T follicular helper cell (primary cell): Measurements from ENCODE around the gene LGR4.

ENCODE experiments used
- DNase-seq: peaks from one replicate; pipeline ENCODE4 v3.0.0-alpha.2; 2020; ENCODE audit warnings: low read depth

LGR4 gene

DNA sequence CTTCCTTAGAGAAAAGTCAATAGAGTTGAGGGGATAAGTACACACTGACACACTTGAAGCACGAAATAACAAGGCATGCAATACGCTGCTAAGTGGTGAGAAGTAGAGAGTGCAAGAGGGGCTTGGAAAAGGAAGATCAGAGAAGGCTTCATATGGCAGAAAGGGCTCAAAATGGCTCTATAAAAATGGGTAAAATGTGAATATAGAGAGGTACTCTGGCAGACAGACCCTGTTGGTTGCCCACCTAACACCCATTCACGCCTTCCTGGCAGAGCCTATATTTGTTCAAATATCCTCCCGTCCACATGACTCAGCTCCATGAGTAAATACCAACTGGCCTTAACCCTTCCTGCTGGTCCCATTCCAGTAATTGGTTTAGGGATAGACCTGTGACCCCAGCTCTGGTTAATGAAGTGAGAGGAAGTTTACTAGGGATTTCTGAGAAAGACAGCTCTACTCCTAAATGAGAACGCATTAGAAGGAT, 70.7 kb downstream of the LGR4 start:
- DNase-seq = no peak

DNA sequence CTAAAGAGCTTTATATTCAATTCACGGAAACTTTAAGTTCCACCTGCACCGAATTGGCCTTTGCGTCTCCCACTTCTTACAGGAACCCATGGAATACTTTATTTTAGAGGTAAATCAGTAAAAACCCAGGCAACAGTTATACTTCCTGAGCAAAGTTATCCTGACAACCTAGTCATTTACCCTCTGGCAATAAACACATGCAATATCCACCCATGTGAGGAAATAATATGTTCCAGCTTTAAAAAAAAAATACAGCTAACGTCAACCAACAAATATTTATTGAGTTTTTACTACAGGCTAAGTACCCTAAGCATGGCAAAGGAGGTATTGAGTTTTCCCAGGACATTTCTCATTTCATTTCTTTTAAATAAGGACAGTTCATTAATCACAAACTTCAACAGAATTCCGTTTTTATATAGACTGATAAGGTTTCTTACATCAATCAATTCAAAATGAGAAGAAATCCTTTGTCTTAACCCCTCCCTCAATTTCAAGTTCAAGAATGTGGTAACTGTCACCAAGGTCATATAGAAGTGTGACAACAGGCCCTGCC, 71.2 kb downstream of the LGR4 start:
- DNase-seq = no peak

DNA sequence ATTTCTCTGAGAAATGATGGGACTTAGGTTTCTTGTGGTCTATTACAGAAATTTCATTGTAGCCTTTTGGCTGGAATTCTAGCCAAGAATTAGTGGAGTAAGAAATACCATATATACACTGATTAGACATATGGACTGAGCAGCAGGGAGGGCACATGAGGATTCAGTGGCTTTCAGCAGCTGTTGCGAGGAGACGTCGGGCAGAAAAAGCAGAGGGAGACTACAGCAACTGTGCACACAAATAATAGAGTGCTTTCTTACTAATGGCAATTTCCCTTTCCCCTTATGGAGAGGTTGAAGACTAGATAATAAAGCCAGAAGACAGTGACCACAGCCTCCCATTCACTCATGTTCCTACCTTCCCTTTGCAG, 74.2 kb downstream of the LGR4 start:
- no peak for DNase-seq

DNA sequence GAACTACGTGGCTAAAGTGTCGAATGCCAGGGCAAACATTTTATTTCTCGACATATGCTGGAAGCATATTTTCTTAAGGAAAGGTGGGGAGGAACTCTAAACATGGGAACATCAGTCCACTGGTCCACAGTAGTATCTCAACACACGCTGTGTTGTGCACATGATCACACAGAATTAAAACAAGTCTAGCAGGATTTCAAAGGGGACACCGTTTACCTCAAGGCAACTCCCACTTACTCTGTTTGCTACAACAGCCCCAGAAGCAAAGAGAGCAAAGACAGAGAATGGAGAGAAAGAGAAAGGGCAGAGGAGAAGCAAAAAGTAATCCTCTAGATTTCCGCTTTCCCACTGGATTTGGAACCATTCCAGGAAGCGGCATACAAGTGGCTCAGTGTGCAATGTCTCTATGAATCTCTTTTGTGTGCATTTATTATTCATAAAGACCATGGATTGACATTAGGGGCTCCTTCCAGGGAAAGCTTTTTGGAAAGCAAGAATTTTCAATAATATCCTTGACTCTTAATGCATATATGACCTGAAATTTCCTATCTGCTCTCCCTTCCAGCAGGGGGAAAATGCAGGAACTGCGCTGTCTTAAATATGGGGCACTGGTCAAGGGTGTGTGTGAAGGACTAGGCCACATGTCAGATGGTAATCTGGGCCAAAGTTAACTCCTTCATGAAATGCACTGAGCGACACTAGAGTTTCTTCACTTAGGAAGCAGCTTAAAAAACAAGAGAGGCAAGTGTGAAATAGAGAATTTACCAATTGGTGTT, 74.8 kb downstream of the LGR4 start:
- no peak for DNase-seq

DNA sequence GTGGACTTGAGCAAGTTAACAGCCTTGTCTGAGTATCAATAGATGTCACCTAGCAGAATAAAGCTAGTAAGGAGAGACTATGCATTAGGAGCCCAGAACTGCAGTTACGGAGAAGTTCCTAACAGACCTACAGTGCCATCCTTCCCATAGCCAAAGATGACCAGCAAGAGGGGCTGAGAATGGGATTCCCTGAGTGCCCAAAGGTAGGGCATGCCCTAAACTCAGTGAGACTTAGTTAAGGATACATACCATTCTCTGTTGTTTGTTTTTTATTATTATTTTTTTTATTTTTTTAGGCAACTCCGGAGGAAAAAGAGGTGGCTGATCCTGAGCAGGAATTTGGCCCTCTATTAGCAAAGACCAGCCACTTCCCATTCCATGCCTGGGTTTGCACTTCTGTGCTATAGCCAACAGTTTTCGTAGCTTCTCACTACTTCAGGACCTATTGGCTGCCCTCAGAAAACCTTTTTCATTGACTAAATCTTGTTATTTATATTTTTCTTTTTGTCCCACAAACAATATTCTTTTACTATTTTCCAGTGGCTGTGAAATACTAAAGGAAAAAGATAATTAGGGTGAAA, 76.2 kb downstream of the LGR4 start:
- no peak for DNase-seq

DNA sequence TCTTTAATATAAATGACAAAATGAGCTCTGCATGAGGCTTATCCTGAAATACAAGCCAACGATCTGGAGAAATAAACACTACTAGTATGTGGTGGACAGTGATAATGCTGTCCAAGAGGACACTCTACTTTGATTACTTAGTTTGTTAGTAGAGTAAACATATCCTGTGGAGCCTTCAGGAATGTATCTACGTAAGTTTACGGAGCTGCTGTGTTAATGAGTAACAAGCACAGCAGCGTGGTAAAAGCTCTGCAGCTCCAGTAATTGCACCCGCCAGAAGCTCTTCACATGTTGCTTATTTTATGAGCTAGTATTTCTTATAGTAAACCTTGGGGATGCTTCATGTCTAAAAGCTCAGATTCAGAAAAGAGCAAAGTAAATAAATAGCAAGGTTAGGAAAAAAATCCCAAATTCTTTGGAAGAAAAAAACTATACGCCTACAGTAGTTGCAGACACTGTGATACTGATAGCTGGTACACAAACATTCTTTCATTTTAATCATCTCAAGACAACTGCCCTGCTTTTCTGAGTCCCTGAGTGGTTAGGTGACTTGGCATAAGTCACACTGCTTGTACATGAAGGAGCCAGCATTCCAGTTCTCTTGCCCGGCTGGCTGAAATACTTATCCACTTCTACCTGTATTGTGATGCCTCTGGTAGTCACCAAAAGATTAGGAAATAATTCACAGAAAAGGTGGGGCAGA, 76.9 kb downstream of the LGR4 start:
- DNase-seq = no peak

DNA sequence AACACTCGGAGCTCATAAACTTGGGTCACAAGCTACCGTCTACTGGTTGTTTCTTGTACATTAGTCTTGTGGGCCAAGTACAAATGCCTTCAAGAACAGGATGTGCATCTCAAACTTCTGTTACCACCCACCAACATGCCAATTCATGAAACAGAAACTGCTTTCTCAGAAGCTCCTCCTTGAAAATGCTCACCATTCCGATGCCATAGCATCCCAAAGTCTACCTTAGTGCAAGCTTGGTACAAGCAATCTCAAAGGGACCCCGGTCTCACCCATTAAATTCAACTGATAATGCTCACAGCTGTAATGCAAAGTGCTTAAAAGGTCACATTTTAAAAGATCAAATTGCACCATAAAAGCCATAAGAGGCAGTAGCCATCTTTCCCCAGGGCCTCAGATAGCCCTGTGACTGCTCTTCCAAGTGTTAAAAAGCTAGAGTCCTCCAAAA, 77.8 kb downstream of the LGR4 start:
- DNase-seq = no peak

DNA sequence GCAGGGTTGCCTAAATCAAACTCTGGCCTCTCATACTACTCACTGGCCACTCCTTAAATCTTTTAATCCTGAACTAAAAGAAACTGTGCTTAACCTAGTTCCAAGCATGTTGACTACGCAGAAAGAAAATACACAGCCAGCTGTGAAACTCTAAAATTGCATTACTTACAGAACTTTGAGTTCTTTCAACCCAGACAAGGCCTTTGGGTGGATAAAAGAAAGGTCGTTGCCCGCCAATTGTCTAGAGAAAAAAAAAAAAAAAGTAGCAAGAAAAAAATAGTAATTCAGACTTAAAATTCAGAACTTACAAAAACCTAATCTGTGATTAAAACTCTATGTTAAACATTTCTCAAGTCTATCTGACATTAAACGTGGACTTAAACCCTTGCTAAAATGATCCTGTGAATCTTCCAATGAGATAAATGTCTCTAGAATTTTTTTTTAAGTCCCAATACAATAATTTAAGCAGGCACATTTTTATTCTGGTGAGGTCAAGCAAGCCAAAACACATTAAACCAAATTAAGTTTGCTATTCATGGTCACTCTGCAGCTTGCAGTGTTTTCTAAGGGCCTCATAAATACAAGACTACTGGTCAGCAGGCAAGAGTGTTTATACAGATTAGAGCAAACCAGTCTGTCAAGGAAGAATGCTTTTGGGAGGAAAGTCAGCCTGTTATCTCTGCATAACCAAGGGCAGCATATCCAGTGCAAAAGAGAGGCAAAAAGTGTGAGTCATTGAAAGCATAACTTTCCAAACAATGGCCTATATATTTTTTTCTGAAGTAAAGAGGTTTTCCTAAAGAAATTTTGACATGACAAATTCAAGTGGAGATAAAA, 80.1 kb downstream of the LGR4 start:
- DNase-seq = no peak

DNA sequence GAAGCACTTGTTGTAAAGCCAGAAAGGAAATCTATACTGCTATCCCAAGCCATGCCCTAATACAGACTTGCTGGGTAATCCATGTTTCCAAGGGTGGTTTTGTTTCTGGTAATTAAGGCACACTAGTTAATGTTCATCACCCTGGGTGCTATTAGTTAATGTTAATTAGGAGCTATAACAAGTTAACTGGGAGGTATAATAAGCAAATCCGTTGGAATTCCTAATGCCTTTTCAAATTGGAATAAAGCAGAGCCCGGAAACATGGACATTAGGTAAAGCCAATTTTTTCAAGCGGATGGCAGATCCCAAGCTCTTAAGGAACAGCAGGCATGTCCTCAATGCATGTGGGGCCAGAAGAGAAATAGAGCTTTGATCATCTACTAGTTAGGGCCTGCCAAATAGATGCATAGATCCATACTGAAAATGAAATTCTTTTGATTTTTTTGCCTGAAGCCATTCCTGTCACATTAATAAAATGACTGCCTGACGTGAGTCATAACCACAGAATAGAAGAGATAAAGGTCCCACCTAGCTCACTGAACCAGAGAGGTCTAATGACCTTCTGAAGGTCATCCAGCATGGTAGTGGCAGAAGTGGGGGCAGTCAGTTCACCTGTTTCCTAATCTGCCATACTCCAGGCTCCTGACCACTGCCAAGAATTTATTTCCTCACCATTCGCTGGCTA, 81.1 kb downstream of the LGR4 start:
- no peak for DNase-seq

DNA sequence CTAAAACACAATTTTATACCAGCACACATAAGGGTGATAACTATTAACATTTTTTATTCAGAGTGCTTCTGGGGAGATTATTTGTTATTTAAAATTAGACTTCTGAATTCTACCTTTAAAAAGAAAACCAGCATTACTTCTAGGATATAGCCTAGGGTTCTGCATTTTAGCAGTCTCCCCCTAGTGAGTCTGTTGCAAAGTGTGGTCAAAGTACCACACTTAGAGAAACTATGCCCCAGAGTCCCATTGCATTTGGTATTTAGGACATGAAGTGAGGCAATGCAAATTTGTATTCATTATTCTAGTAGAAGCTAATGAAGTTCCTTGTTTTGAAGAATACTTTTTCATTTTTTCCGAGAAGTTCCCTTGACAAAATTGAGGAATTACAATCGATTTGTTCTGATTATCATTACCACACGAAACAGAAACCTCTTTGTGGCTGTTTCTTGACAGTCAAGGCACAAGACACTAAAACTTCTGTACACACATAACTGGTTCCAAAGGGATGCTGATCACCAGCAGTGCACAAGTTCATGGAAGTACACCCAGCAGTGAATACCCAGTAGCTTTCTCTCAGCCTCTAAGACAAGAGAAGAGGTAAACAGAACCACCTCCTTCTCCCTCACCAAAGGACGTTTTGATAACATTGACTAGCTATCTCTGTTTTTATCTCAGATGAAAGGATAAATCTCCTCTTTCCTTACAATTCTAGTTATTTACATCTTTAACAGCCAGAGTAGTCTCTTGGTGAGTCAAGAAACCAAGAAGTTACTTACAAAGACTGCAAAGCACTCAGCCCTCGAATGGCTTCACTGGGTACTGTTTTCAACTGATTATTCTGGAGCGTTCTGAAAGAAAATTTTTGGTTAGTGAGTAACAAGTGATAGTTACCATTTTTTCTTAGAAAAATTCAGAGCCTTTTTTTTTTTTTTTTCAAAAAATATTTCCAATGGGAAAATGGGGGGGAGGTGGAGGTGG, 82.0 kb downstream of the LGR4 start:
- no peak for DNase-seq

DNA sequence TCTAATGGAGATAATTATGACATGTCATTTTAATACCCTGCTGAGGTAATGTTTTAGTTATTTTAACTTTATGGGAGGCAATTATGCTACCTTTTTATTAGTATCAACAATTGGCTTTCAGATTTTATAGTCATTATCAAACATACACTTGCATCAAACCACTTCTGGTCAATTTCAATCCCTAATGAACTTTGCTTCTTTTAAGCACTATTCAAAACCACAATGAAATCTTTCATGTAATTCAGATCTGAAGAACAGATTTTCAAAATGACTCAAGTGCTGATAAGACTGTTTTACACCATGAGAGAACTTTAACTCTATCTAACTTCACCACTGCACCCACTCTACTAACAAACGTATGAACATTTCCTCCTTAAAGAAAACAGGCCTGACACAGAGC, 83.7 kb downstream of the LGR4 start:
- no peak for DNase-seq

DNA sequence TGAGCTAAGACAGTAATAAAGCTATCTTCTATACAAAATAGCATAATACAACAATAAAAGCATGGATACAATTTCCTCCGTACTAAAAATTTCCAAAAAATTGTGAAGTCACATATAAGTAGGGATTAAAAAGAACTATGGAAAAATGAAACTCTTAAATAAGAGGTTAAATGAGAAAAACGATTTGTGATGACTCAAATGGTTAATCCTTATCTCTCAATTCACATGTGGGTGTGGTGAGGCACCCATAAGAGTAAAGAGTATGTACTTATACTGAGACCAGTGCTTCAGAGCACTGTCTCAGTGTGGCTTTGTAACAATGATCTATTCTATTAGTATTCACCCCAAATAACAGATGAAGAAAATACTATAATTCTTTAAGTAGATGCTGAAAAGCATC, 84.6 kb downstream of the LGR4 start:
- DNase-seq = no peak

DNA sequence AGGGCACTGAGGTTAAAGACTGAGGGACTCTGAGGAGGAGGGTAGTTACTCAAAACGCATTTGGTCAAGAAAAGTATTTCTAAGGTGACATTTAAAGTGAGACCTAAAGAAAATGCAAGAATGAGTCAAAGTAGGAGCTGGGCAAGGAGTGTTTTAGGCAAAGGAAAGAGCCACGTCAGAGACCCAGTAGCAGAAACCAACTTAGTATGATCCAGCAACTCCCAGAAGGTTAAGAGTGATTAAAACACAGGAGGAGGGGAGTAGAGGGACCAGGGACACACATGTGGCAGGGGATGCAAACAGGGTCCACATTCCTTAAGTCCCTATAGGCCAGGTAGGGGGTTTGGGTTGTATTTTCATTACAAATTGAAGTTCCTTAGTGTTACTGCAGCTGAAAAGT, 85.2 kb downstream of the LGR4 start:
- no peak for DNase-seq

DNA sequence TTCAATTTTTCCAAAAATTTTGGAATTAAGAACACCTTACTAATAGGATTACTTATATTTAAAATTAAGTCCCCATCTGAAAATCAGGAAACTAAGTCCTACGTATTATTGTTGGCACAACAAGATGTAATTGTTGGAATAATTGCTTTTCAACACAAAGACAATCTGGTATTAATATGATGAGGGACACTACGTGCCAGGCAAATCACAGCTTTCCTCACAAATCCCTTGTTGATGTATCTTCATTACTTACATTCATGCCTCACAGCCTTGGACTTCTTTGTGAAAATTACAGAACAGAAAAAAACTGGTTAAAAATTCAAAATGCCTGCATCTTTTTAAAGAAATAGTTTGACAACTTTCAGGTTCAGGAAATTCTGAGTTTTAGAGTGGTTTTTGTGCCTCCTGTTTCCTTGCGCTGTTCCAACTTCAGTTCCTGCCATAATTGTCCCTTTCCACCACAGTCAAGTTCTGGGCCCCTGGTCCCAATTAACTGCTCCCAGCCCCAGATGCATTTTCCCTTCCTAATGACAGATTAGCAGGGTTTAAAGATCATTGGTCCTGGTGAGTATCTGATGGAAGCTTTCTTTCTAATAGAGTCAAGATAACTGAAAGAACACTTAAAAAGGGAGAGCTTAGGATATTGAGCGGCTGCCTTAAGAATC, 86.3 kb downstream of the LGR4 start:
- no peak for DNase-seq

DNA sequence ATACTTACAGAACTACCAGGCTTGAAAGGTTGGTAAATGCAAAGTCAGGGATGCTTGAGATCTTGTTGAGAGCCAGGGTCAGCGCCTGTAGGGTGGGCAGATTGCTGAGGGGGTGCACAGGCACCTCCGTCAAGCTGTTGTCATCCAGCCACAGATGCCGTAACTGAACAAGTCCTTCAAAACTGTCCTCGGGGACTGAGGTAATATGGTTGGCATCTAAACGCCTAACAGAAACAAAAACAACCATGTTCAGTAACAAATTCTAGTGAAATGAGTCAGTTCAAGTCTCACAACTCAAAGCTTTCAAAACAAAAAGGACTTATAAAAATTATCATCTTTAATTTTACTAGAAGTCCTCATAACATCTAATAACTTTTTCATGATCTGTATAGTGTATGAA, 87.3 kb downstream of the LGR4 start:
- no peak for DNase-seq

DNA sequence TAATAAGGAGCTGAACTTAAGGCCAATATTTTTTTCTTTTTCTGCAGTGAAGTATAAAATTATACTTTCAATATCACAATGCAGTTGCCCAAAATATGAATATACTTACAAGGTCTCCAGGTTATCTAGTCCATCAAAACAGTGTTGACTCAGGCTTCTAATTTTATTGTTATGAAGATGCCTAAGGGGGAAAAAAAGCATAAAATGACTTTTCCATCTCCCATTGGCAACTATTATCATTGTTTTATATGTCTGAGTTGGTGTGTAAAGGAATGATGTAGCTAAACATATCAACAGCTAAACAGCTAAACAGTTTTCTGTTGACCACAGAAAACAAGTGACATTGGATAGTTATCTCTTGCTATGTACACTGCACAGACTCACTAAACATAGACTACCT, 88.4 kb downstream of the LGR4 start:
- DNase-seq = no peak

DNA sequence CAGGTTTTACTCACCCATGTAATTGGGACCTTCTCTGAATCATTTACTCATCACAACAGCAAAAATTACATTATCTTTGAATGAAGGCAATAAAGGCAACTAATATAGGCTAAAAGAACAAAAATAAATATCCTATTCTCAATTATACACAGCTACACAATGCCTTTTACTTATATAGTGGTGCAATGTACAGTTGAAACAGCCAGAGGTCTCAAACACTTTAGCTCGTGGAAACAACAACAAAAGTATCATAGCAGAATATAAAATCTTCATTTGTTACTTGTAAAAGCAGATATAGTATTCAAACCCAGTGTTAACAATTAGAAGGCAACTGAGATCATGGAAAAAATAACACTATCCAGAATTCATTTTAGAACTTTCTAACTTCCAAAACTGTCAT, 88.9 kb downstream of the LGR4 start:
- no peak for DNase-seq

DNA sequence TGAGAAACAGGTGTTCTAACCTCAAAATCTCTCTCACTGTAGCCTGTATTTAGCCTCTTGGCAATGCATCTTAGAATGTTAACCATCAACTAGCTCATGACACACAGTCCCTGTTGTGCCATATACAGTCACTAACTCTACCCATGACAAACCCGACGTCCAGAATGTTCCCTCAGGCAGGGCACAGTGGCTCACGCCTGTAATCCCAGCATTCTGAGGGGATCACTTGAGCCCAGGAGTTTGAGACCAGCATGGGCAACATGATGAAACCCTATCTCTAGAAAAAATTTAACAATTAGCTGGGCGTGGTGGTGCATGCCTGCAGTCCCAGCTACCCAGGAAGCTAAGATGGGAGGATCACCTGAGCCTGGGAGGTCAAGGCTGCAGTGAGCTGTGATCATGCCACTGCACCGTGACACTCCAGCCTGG, 91.3 kb downstream of the LGR4 start:
- DNase-seq = no peak

DNA sequence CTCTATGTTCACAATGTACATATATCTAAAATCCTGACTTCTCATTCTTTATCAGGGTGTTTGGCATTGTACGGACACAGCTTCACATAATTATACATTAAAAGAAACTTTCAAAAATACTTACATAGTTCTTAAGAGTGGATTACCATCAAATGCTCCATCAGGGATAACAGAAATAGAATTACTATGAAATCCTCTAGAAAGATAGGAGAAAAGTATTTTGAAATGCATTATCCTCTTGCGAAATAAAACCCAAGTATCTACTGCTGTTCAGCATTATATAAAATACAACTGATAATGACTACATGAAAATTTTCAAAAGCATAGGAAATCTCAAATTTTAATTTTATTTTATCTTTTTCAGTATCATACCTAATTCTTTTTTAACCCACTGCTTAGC, 91.8 kb downstream of the LGR4 start:
- no peak for DNase-seq

DNA sequence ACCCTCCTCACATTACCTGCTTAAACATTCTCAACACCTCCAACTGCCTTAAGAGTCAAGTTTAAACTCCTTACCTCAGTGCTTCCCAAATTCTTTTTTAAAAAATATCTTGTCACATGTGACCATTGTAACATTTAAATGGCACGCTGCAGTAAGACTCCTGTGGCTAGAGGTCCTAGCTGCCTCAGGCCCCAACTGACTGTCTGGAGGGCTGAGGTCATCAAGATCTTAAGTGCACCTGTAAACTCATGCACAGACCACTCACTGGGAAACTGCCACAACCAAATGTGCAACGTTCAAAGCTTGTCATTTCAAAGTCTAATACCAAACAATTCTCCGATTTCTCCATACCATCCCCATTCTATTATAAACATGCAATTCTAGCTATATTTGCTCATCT, 93.1 kb downstream of the LGR4 start:
- DNase-seq = no peak
